Renal cortical epithelial cell (primary cell): ENCODE measurements around the gene ZNF677. TPM values are rescaled to one million over a fixed set of nuclear protein-coding genes. Genes with fewer than 3 reads are reported as not detected.
"Not testable (repeated sequence)": the region's sequence is repeated elsewhere in the genome, so short reads cannot be mapped to it uniquely, and the experiment has no call there.

Experiments
- DNase-seq: peaks from one replicate; pipeline ENCODE4 v3.0.0-alpha.2; 2011; ENCODE audit warnings: low read depth
- total RNA-seq: library from RNA; depleted of rRNA; stranded (reverse); fragments of >200 nt; gene quantifications from 2 replicates; pipeline ENCODE4 v1.2.3, GENCODE V29; 2014

Gene ZNF677
- total RNA-seq, 1 donor from 2014 or later: 14.5 TPM

DNA sequence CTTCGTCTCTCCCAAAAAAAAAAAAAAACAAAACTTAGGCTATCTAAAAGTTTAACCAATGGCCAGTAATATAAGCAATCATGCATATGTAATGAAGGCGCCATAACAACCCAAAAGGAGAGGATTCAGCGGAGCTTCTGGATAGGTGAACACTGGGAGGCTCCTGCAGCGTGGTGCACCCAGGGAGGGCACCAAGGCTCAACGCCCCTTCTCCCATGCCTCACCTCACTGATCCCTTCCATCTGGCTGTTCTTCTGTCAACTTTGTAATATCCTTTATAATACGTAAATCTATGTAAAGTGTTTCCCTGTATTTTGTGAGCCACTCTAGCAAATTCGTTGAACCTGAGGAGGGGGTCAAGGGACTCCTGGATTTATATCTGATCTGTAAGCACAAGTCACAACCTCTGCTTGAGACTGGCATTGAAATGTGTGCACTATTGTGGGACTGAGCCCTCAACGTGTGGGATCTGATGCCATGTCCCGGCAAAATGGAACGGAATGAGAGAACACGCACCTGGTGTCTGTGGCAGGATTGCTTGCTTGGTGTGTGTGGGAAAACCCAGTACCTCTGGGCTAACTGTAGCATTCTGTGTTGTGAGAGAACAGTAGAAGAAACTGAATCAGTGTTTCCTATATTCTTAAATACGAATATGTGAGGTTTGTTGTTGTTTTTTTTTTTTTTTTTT lies 61.0 kb downstream of the ZNF677 start:
- DNase-seq: no peak

GRCh38 chr19:53192771-53193534 lies 61.7 kb downstream of the ZNF677 start, which contains the start of gene ZNF665:
Gene ZNF665, minus strand, starts transcription at chr19:53193358. Its CDS starts 10,460 bp downstream, at chr19:53182898.
- DNase-seq: peak; percentile 65

DNA sequence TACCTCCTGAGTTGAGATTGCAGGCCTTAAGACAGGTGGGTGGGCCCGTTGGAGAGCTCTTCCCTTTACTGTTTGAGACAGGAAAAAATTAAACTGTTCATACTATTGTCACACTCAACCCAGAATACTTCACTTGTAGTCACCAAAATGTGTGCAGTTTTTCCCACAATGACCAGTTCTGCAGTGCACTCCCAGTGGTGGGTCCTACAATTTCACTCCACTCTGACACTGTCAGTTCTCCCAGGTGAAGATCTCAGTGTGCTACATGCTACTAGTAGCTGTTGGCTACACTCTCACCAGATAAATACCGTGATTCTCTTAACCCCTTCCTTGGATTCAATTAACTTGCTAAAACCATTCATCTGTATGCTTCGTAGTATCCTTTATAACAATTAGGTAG lies 64.4 kb downstream of the ZNF677 start:
- DNase-seq: no peak

GRCh38 chr19:53189691-53190198 lies 64.9 kb downstream of the ZNF677 start:
- DNase-seq: not testable (repeated sequence)

Other genes starting within 250 kb of the ZNF677 start
- 1.4 TPM in 1 of 2 replicates, not detected in the other for gene ERVV-1, start 241.0 kb downstream of the ZNF677 start, total RNA-seq
- gene ERVV-2, start 210.1 kb downstream of the ZNF677 start, total RNA-seq: 0.05 and 0.87 TPM in 2 replicates
- gene ZNF160, start 151.5 kb downstream of the ZNF677 start, total RNA-seq: 23.4 and 61.3 TPM in 2 replicates
- gene ZNF415, start 122.0 kb downstream of the ZNF677 start, total RNA-seq: 5.2 and 16.2 TPM in 2 replicates
- gene ZNF347, start 95.8 kb downstream of the ZNF677 start, total RNA-seq: 8.9 and 14.6 TPM in 2 replicates
- 1.4 and 5.4 TPM in 2 replicates for gene ZNF665, start 61.5 kb downstream of the ZNF677 start, total RNA-seq
- gene VN1R2, start 3.4 kb upstream of the ZNF677 start, total RNA-seq: not detected in 2 replicates
- not detected in 2 replicates for gene VN1R4, start 12.8 kb upstream of the ZNF677 start, total RNA-seq
- gene ZNF845, start 78.9 kb upstream of the ZNF677 start, total RNA-seq: 9.2 and 15.6 TPM in 2 replicates
- 10.2 and 15.3 TPM in 2 replicates for gene ZNF525, start 110.8 kb upstream of the ZNF677 start, total RNA-seq
- gene ZNF765, start 140.3 kb upstream of the ZNF677 start, total RNA-seq: 21.7 and 25.1 TPM in 2 replicates
- 13.0 and 25.5 TPM in 2 replicates for gene ZNF761, start 177.1 kb upstream of the ZNF677 start, total RNA-seq
- gene ZNF813, start 212.9 kb upstream of the ZNF677 start, total RNA-seq: 5.4 and 11.7 TPM in 2 replicates